B cell (primary cell): Measurements from ENCODE around the gene DBF4B. TPM values are rescaled to one million over a fixed set of nuclear protein-coding genes. Genes with fewer than 3 reads are reported as not detected.

Experiments
- ATAC-seq: fragments of 200-7000 bp; cut with Tn5 transposase; one replicate; pipeline ENCODE4 v1.10.0; 2021; ENCODE audit warnings: low read depth, mild to moderate bottlenecking, moderate number of reproducible peaks, moderate library complexity
- CTCF ChIA-PET: fragments of 350-600 bp; sonication (Branson Sonifier 250); formaldehyde crosslinking; loops from one replicate; lab custom pipeline; 2021; ENCODE audit warnings: antibody characterized with exemption, inconsistent platforms; lab: Charles Lee
- POLR2A ChIA-PET: fragments of 350-600 bp; sonication (Branson Sonifier 250); formaldehyde crosslinking; loops from one replicate; lab custom pipeline; 2021; ENCODE audit warnings: antibody characterized with exemption; lab: Charles Lee
- DNase-seq: peaks from one replicate; pipeline ENCODE4 v3.0.0; 2013
- H2AFZ ChIP-seq: 2 replicates; pipeline ENCODE4 v1.6.1; 2012; ENCODE audit warnings: mild to moderate bottlenecking, low read depth, low read length; ENCODE audit not compliant: insufficient read depth, poor library complexity, severe bottlenecking
- H3K27ac ChIP-seq, 2 donors: 1 replicate in 1 of 2; 2 replicates in 1 of 2; pipeline ENCODE4 v1.5.1; 2012 to 2013; ENCODE audit warnings: low read length in 2 of 2, mild to moderate bottlenecking in 2 of 2, moderate library complexity in 1 of 2
- H3K27me3 ChIP-seq, 4 experiments: fragments of 200-600 bp in 1 of 4; sonication (generic) in 1 of 4; replicated peaks in 1 of 4; 1 replicate in 2 of 4; 2 replicates in 2 of 4; pipeline versions ENCODE4 v1.6.1 to v1.7.0; 2013 to 2016; ENCODE audit warnings: low read length in 3 of 4, mild to moderate bottlenecking in 2 of 4, mixed read lengths in 1 of 4, moderate library complexity in 1 of 4; ENCODE audit not compliant: insufficient read depth in 4 of 4, control insufficient read depth in 3 of 4; ENCODE audit errors: control extremely low read depth in 1 of 4
- H3K36me3 ChIP-seq, 2 experiments: replicated peaks in 1 of 2; 1 replicate in 1 of 2; 2 replicates in 1 of 2; pipeline versions ENCODE4 v1.6.1 to v1.7.1; 2013; ENCODE audit warnings: low read length in 1 of 2; ENCODE audit not compliant: insufficient read depth in 2 of 2, control insufficient read depth in 1 of 2; ENCODE audit errors: control extremely low read depth in 1 of 2, extremely low read depth in 1 of 2
- H3K4me1 ChIP-seq, 2 donors: fragments of 200-600 bp in 1 of 2; sonication (generic) in 1 of 2; 1 replicate in 1 of 2; 2 replicates in 1 of 2; pipeline versions ENCODE4 v1.5.1 to v1.6.1; 2013 to 2017; ENCODE audit warnings: low read length in 2 of 2; ENCODE audit not compliant: control insufficient read depth in 2 of 2, insufficient read depth in 2 of 2
- H3K4me2 ChIP-seq: replicated peaks from 2 replicates; pipeline ENCODE3; 2012; ENCODE audit warnings: mild to moderate bottlenecking, low read depth, low read length; ENCODE audit not compliant: poor library complexity, severe bottlenecking
- H3K4me3 ChIP-seq, 5 experiments: fragments of 200-600 bp in 1 of 5; sonication (generic) in 1 of 5; 1 replicate in 3 of 5; 2 replicates in 2 of 5; pipeline versions ENCODE4 v1.5.1 to v1.7.0; 2011 to 2016; ENCODE audit warnings: low read length in 4 of 5, mild to moderate bottlenecking in 4 of 5, low read depth in 2 of 5, control low read depth in 1 of 5, moderate library complexity in 1 of 5; ENCODE audit not compliant: insufficient read depth in 1 of 5; ENCODE audit errors: control extremely low read depth in 1 of 5, extremely low read depth in 1 of 5
- H3K79me2 ChIP-seq: fragments of 200-600 bp; sonication (generic); one replicate; pipeline ENCODE4 v1.6.0; 2016; ENCODE audit warnings: low read length; ENCODE audit not compliant: control insufficient read depth, insufficient read depth
- H3K9ac ChIP-seq: fragments of 200-600 bp; sonication (generic); 2 replicates; pipeline ENCODE4 v1.6.1; 2017; ENCODE audit warnings: mild to moderate bottlenecking, low read length, moderate library complexity
- H3K9me3 ChIP-seq, 3 donors: one replicate each; pipeline versions ENCODE4 v1.6.1 to v1.7.1; 2013; ENCODE audit warnings: low read length in 2 of 3; ENCODE audit not compliant: control insufficient read depth in 2 of 3, insufficient read depth in 1 of 3; ENCODE audit errors: control extremely low read depth in 1 of 3
- H4K20me1 ChIP-seq: 2 replicates; pipeline ENCODE4 v1.6.0; 2012; ENCODE audit warnings: mild to moderate bottlenecking, low read length; ENCODE audit not compliant: insufficient read depth, control insufficient read depth, poor library complexity, severe bottlenecking
- H3K27ac Mint-ChIP-seq: one replicate; pipeline ENCODE4 v1.8.0; 2021; ENCODE audit warnings: mixed read lengths
- H3K27me3 Mint-ChIP-seq: one replicate; pipeline ENCODE4 v1.8.0; 2021; ENCODE audit warnings: mixed read lengths
- H3K4me1 Mint-ChIP-seq: one replicate; pipeline ENCODE4 v1.8.0; 2021; ENCODE audit warnings: mixed read lengths
- H3K4me3 Mint-ChIP-seq: one replicate; pipeline ENCODE4 v1.8.0; 2021; ENCODE audit warnings: mixed read lengths
- H3K9me3 Mint-ChIP-seq: one replicate; pipeline ENCODE4 v1.8.0; 2022; ENCODE audit warnings: mixed read lengths; ENCODE audit not compliant: insufficient read depth
- CTCF ChIP-seq: fragments of 200-600 bp; IDR thresholded peaks from one replicate; pipeline ENCODE4 v1.8.0; 2022; ENCODE audit warnings: antibody characterized with exemption, mild to moderate bottlenecking
- EZH2 ChIP-seq: IDR thresholded peaks from 2 replicates; pipeline ENCODE4 v1.6.1; 2012; ENCODE audit warnings: borderline replicate concordance, low read depth, mild to moderate bottlenecking, moderate library complexity, low read length; ENCODE audit not compliant: insufficient read depth, poor library complexity, severe bottlenecking
- WGBS: methylation state at CpG from one replicate; pipeline ENCODE4 v1.1.5; 2013; ENCODE audit warnings: missing lambda C conversion rate; ENCODE audit not compliant: insufficient coverage; 5-methylcytosine and 5-hydroxymethylcytosine counted together
- intact Hi-C: fragments of 100-400 bp; cut with micrococcal nuclease; formaldehyde crosslinking; loops from one replicate; pipeline ENCODE4 v1.10.0; 2022
- polyA plus RNA-seq: library from polyadenylated mRNA; depleted of rRNA; stranded (reverse); fragments of >200 nt; gene quantifications from 2 replicates; pipeline ENCODE4 v1.2.3, GENCODE V29; 2012
- total RNA-seq, 2 donors: library from RNA; stranded (reverse); fragments of 120-200 nt in 1 of 2; gene quantifications; 1 replicate in 1 of 2; 2 replicates in 1 of 2; pipeline versions ENCODE4 v1.2.3 to v1.2.4, GENCODE V29; 2013 to 2022

Gene DBF4B
- total and polyA plus RNA-seq, 2 donors (not counting 1 experiment from before 2014, with no cell fraction given), result 10.9 to 15.9 TPM

DNA sequence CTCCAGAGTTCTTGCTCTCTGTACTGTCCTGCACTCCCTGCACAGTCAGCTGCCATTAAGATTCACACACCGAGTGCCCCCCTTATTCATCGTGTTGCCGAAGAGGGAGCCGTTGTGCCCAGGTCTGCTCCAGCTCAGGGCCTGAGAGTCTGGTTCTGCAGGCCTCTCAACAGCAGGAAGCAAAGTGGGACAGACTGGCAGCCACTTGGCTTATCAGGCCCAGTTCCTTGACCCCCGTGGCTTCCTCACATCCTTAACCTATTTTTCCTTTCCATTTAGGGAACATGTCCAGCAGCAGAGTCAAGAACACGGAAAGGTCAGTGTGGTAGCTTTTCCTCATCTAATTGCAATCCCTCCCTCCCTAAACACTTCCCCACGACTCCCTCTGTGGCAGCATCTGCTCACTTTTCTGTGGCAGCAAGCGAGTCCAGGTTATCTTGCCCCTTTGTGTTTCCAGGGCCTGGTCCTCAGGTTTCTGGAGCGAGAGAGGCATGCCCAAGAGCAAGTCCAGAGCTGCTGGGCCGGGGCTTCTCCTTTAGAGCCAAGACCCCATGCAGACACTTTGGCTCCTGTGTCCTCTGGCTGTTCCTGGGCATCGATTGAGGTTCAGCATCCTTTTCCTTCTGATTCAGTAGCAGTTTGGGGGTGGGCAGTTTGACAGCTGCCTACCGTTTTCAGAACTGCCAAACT is 28.2 kb downstream of the DBF4B start:
- H3K4me3 ChIP-seq, result no peak overlapping the region
- H3K9me3 ChIP-seq, result no peaks in the 10 kb centered on the region
- peaks cover 0 to 2% of the 10 kb centered on the region in 2 experiments for H3K36me3 ChIP-seq
- Mint-ChIP-seq H3K4me3 (no peak overlapping the region), H3K9me3 (no peaks in the 10 kb centered on the region), H3K27ac (no peak overlapping the region), H3K4me1 (no peaks in the 10 kb centered on the region), H3K27me3 (no peaks in the 10 kb centered on the region)
- no peaks in the 10 kb centered on the region for H4K20me1 ChIP-seq
- no peak overlapping the region for H2AFZ ChIP-seq
- CTCF ChIA-PET, result interaction anchor here (1.1 kb wide), 1 partner anchor 204 kb away, joined by 3 read pairs; no protein-coding TSS in a partner anchor
- H3K79me2 ChIP-seq, result no peaks in the 10 kb centered on the region
- H3K27ac ChIP-seq, result no peak overlapping the region
- no peaks in the 10 kb centered on the region for H3K4me1 ChIP-seq
- WGBS, result 86% methylated on average over 12 of the region's 12 CpGs
- no peak overlapping the region for H3K4me2 ChIP-seq
- H3K27me3 ChIP-seq, result no peaks in the 10 kb centered on the region
- DNase-seq (no peak), ATAC-seq (no peak)
- intact Hi-C loops, result no loop called here
- no peak for TF ChIP-seq EZH2
- no peak for TF ChIP-seq CTCF
- H3K9ac ChIP-seq, result no peak overlapping the region
- POLR2A ChIA-PET, result no interaction called here

DNA sequence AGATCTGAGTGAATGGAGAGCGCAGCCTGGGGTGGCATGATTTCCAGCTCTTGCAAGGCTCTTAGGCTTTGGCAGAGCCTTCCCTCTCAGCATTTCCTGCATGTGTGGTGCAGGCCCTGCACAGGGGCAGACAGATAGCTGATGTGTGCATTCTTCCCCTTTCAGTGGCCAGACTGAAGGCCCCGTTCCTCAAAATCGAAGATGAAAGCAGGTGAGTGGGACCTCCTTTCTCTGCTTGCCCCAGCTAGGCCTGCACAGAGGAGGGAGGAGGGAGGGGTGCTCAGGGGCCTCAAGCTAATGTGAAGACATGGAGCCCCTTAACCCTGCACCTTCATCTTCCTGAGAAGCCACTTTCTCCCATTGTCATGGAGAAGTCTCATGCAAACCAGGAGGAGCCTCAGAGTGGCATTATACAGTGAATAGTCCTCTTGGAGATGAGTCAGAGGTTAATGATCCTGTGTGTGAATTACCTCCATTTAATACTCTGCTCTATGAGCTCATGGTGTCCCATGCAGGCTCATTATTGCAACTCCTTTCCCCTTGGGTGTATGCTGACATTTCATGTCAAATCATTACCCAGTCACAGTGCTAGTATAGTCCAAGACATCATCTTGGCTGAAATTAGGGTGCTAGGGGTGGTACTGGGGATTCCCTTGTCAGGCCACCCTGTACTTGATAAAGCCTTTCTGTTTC is 29.9 kb downstream of the DBF4B start:
- no peak for DNase-seq
- H3K4me3 ChIP-seq, result no peak overlapping the region
- no peaks in the 10 kb centered on the region for H4K20me1 ChIP-seq
- H3K4me2 ChIP-seq, result no peak overlapping the region
- ChIA-PET POLR2A (no interaction called here), CTCF (no interaction called here)
- Mint-ChIP-seq H3K9me3 (no peaks in the 10 kb centered on the region), H3K4me3 (no peak overlapping the region), H3K27me3 (no peaks in the 10 kb centered on the region), H3K27ac (no peak overlapping the region), H3K4me1 (no peaks in the 10 kb centered on the region)
- H3K9me3 ChIP-seq, result no peaks in the 10 kb centered on the region
- H3K27ac ChIP-seq, result no peak overlapping the region
- no peaks in the 10 kb centered on the region for H3K27me3 ChIP-seq
- WGBS, result 25% methylated on average over 1 of the region's 3 CpGs
- H3K9ac ChIP-seq, result no peak overlapping the region
- intact Hi-C loops, result no loop called here
- H3K79me2 ChIP-seq, result no peaks in the 10 kb centered on the region
- ATAC-seq, result no peak
- peaks cover 0 to 2% of the 10 kb centered on the region in 2 experiments for H3K36me3 ChIP-seq
- no peak overlapping the region for H2AFZ ChIP-seq
- no peak for TF ChIP-seq CTCF
- no peak for TF ChIP-seq EZH2
- no peaks in the 10 kb centered on the region for H3K4me1 ChIP-seq
